GM12878 (cell line): Measurements from ENCODE around the gene EP400. TPM values are rescaled to one million over a fixed set of nuclear protein-coding genes. Genes with fewer than 3 reads are reported as not detected.

Source experiments
- ATAC-seq: fragments of 200-7000 bp; cut with Tn5 transposase; 3 replicates; pipeline ENCODE4 v1.9.1; 2020; ENCODE audit warnings: mild to moderate bottlenecking, moderate library complexity
- BruUV-seq: library from RNA; stranded (reverse); fragments of 400-500 nt; replicated peaks from 2 replicates; lab custom pipeline; 2021; lab: Mats Ljungman, UMichigan
- CTCF ChIA-PET: fragments of 300-600 bp; sonication (Branson Sonifier 250); formaldehyde crosslinking; extraction: SDS; loops from one replicate; lab custom pipeline; 2021; ENCODE audit warnings: inconsistent platforms; lab: Yijun Ruan, JAX
- POLR2A ChIA-PET: fragments of 350-600 bp; formaldehyde crosslinking; extraction: SDS; loops from one replicate; lab custom pipeline; 2021; ENCODE audit warnings: inconsistent platforms; lab: Charles Lee
- RAD21 ChIA-PET: fragments of 300-600 bp; sonication (Branson Sonifier 250); formaldehyde crosslinking; loops from one replicate; lab custom pipeline; 2023; ENCODE audit warnings: antibody characterized with exemption; ENCODE audit not compliant: unreplicated experiment; lab: Charles Lee
- SMC1A ChIA-PET: fragments of 300-600 bp; sonication (Branson Sonifier 250); formaldehyde crosslinking; loops from one replicate; lab custom pipeline; 2023; ENCODE audit not compliant: unreplicated experiment, uncharacterized antibody; lab: Charles Lee
- DNase-seq: peaks from one replicate; pipeline ENCODE4 v3.0.0-alpha.2; 2011; ENCODE audit warnings: low read depth, low spot score
- FAIRE-seq: peaks from 3 replicates; lab custom pipeline; 2011; peaks lifted over from hg19 to GRCh38; lab: Jason Lieb, UNC
- H2AFZ ChIP-seq: 2 replicates; pipeline ENCODE4 v1.6.0; 2011; ENCODE audit warnings: low read depth, low read length, control low read depth; ENCODE audit not compliant: control insufficient read depth
- H3K27ac ChIP-seq: 2 replicates; pipeline ENCODE4 v1.5.1; 2011; ENCODE audit warnings: control low read depth; ENCODE audit not compliant: control insufficient read depth, insufficient read depth
- H3K27me3 ChIP-seq, 2 experiments: replicated peaks in 1 of 2; 2 replicates each; pipeline versions ENCODE4 v1.6.0 to v1.6.1; 2011; ENCODE audit warnings: low read length in 1 of 2; ENCODE audit not compliant: control insufficient read depth in 2 of 2, insufficient read depth in 2 of 2
- H3K36me3 ChIP-seq, 2 experiments: 2 replicates each; pipeline ENCODE4 v1.5.1; 2011; ENCODE audit warnings: low read length in 1 of 2; ENCODE audit not compliant: control insufficient read depth in 2 of 2, insufficient read depth in 2 of 2
- H3K4me1 ChIP-seq: 2 replicates; pipeline ENCODE4 v1.6.1; 2011; ENCODE audit warnings: mild to moderate bottlenecking, low read length, moderate library complexity, mixed read lengths; ENCODE audit not compliant: control insufficient read depth, insufficient read depth
- H3K4me2 ChIP-seq: 2 replicates; pipeline ENCODE4 v1.6.0; 2011; ENCODE audit warnings: control low read depth; ENCODE audit not compliant: control insufficient read depth, insufficient read depth
- H3K4me3 ChIP-seq: fragments of 200-600 bp; sonication (generic); 2 replicates; pipeline ENCODE4 v1.5.1; 2016
- H3K79me2 ChIP-seq: 2 replicates; pipeline ENCODE4 v1.6.0; 2011; ENCODE audit warnings: low read length; ENCODE audit not compliant: control insufficient read depth, insufficient read depth
- H3K9ac ChIP-seq: 2 replicates; pipeline ENCODE4 v1.8.0; 2011; ENCODE audit warnings: low read length, control low read depth, mixed read lengths; ENCODE audit not compliant: control insufficient read depth, insufficient read depth
- H3K9me3 ChIP-seq: replicated peaks from 3 replicates; pipeline ENCODE4 v1.5.1; 2011; ENCODE audit warnings: mild to moderate bottlenecking, low read length; ENCODE audit not compliant: control insufficient read depth, insufficient read depth
- H4K20me1 ChIP-seq: 2 replicates; pipeline ENCODE4 v1.6.0; 2011; ENCODE audit not compliant: control insufficient read depth, insufficient read depth
- EED ChIP-seq: sonication (generic); IDR thresholded peaks from 2 replicates; pipeline ENCODE4 v1.6.1; 2016; ENCODE audit warnings: antibody characterized with exemption, low read depth
- EGR1 ChIP-seq, 2 experiments: IDR thresholded peaks; 1 replicate in 1 of 2; 2 replicates in 1 of 2; pipeline ENCODE4 v1.6.1; 2011 to 2012; ENCODE audit warnings: low read depth in 2 of 2, low read length in 2 of 2, borderline replicate concordance in 1 of 2, mild to moderate bottlenecking in 1 of 2, moderate library complexity in 1 of 2
- EZH2 ChIP-seq: IDR thresholded peaks from 2 replicates; pipeline ENCODE4 v1.6.1; 2012; ENCODE audit warnings: low read depth, mild to moderate bottlenecking, control low read depth, inconsistent platforms, low read length, borderline replicate concordance; ENCODE audit not compliant: control insufficient read depth
- IKZF2 ChIP-seq, 2 experiments: fragments of 450-650 bp; IDR thresholded peaks; 2 replicates each; pipeline ENCODE4 v1.6.1; 2017; ENCODE audit warnings: mild to moderate bottlenecking in 2 of 2, moderate library complexity in 2 of 2
- PAX5 ChIP-seq: IDR thresholded peaks from 2 replicates; pipeline ENCODE4 v1.6.1; 2011; ENCODE audit warnings: low read depth, low read length, borderline replicate concordance
- RBBP5 ChIP-seq: fragments of 200-600 bp; sonication (generic); conservative IDR thresholded peaks from 2 replicates; pipeline ENCODE4 v1.6.1; 2016
- RUNX3 ChIP-seq: IDR thresholded peaks from 2 replicates; pipeline ENCODE4 v1.6.1; 2012; ENCODE audit warnings: low read length, inconsistent platforms
- TCF3 ChIP-seq: IDR thresholded peaks from 2 replicates; pipeline ENCODE4 v1.6.1; 2012; ENCODE audit warnings: low read depth, mild to moderate bottlenecking, low read length, borderline replicate concordance; ENCODE audit not compliant: insufficient read depth
- WGBS: methylation state at CpG from one replicate; pipeline ENCODE4 v1.1.6; 2016; ENCODE audit warnings: low lambda C conversion rate; ENCODE audit not compliant: insufficient replicate concordance, insufficient coverage; ENCODE audit errors: missing lambda C conversion rate; 5-methylcytosine and 5-hydroxymethylcytosine counted together
- in situ Hi-C: fragments of 300-500 bp; cut with MboI; formaldehyde crosslinking; loops from 9 replicates; pipeline ENCODE4 v1.14.3; 2018; ENCODE audit warnings: mixed read lengths
- intact Hi-C: fragments of 100-400 bp; cut with micrococcal nuclease; formaldehyde crosslinking; loops from one replicate; pipeline ENCODE4 v1.14.2; 2022; ENCODE audit not compliant: unreplicated experiment
- polyA plus RNA-seq, 11 experiments: library from polyadenylated mRNA; depleted of rRNA in 4 of 11; unstranded in 6 of 11; stranded (reverse) in 5 of 11; fragments of >200 nt; fragmentation: Nextera tagmentation in 4 of 11; fragmentation: Illumina TruSeq in 1 of 11; extraction: Ambion mirVana in 4 of 11; extraction: Trizol in 1 of 11; gene quantifications; 1 replicate in 1 of 11; 2 replicates in 10 of 11; pipeline versions ENCODE4 v1.2.1 to v1.2.3, GENCODE V29; 2011 to 2016; ENCODE audit warnings: inconsistent platforms in 2 of 11, missing spikeins in 2 of 11, low read depth in 1 of 11
- total RNA-seq, 4 experiments: library from RNA; depleted of rRNA in 3 of 4; stranded (reverse); fragments of >200 nt in 3 of 4; fragmentation: Illumina TruSeq in 1 of 4; extraction: Trizol in 1 of 4; gene quantifications; 2 replicates each; pipeline versions ENCODE4 v1.2.1 to v1.2.3, GENCODE V29; 2013 to 2021
- TF ChIP-seq, protein P1 (sequence below): fragments of 450-650 bp; formaldehyde crosslinking; IDR thresholded peaks from 2 replicates; pipeline ENCODE4 v1.4.0; 2022; ENCODE audit warnings: mild to moderate bottlenecking, moderate library complexity
- TF ChIP-seq, protein P2 (sequence below): fragments of 450-650 bp; IDR thresholded peaks from 2 replicates; pipeline ENCODE4 v1.6.1; 2017; ENCODE audit warnings: mild to moderate bottlenecking

EP400 gene
- total and polyA plus RNA-seq, 10 of the 15 experiments (the other 5 are each of a cell fraction or from before 2014, with no cell fraction given) = 3.8 to 44.2 (median 8.4) TPM

- H3K79me2 ChIP-seq = no peaks in the 10 kb centered on the region
- H2AFZ ChIP-seq = no peak overlapping the region
- ATAC-seq (no peak), DNase-seq (no peak), FAIRE-seq (no peak)
- no peak overlapping the region for H3K4me3 ChIP-seq
- BruUV-seq = no TSS peak
- H3K9ac ChIP-seq = no peak overlapping the region
- H3K36me3 ChIP-seq = peaks cover 13 to 24% of the 10 kb centered on the region in 2 experiments
- intact Hi-C loops = no loop called here
- WGBS = 98% methylated on average over 25 of the region's 26 CpGs
- POLR2A ChIA-PET = interaction anchor here (0.6 to 1.1 kb wide), 2 partner anchors 12 to 14 kb away, joined by 3 to 4 read pairs; no protein-coding TSS in a partner anchor
- SMC1A ChIA-PET = interaction anchor here (1.7 to 2.1 kb wide), 3 partner anchors 11 to 14 kb away, joined by 4 to 13 read pairs (median 4); no protein-coding TSS in a partner anchor
- in situ Hi-C loops = no loop called here
- no peaks in the 10 kb centered on the region for H3K9me3 ChIP-seq
- TF ChIP-seq PAX5 (no peak), IKZF2 (IDR thresholded peaks at IDR 0.05) (no peak), EED (no peak), EGR1 (IDR thresholded peaks at IDR 0.05; ENCODE audit: borderline replicate concordance in 1 of 2, low read depth in 2 of 2, low read length in 2 of 2) (no peak), RUNX3 (no peak), TCF3 (no peak), EZH2 (no peak), RBBP5 (no peak)
- TF ChIP-seq, protein P1, sequence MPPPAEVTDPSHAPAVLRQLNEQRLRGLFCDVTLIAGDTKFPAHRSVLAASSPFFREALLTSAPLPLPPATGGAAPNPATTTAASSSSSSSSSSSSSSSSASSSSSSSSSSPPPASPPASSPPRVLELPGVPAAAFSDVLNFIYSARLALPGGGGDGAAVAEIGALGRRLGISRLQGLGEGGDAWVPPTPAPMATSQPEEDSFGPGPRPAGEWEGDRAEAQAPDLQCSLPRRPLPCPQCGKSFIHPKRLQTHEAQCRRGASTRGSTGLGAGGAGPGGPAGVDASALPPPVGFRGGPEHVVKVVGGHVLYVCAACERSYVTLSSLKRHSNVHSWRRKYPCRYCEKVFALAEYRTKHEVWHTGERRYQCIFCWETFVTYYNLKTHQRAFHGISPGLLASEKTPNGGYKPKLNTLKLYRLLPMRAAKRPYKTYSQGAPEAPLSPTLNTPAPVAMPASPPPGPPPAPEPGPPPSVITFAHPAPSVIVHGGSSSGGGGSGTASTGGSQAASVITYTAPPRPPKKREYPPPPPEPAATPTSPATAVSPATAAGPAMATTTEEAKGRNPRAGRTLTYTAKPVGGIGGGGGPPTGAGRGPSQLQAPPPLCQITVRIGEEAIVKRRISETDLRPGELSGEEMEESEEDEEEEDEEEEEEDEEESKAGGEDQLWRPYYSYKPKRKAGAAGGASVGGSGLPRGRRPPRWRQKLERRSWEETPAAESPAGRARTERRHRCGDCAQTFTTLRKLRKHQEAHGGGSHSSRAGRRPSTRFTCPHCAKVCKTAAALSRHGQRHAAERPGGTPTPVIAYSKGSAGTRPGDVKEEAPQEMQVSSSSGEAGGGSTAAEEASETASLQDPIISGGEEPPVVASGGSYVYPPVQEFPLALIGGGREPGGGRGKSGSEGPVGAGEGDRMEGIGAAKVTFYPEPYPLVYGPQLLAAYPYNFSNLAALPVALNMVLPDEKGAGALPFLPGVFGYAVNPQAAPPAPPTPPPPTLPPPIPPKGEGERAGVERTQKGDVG (CRISPR knock-in tag) = no peak
- TF ChIP-seq, protein P2, sequence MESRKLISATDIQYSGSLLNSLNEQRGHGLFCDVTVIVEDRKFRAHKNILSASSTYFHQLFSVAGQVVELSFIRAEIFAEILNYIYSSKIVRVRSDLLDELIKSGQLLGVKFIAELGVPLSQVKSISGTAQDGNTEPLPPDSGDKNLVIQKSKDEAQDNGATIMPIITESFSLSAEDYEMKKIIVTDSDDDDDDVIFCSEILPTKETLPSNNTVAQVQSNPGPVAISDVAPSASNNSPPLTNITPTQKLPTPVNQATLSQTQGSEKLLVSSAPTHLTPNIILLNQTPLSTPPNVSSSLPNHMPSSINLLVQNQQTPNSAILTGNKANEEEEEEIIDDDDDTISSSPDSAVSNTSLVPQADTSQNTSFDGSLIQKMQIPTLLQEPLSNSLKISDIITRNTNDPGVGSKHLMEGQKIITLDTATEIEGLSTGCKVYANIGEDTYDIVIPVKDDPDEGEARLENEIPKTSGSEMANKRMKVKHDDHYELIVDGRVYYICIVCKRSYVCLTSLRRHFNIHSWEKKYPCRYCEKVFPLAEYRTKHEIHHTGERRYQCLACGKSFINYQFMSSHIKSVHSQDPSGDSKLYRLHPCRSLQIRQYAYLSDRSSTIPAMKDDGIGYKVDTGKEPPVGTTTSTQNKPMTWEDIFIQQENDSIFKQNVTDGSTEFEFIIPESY = no peak
- RAD21 ChIA-PET = interaction anchor here (1.1 kb wide), 1 partner anchor 16 kb away, joined by 4 read pairs; no protein-coding TSS in a partner anchor
- H3K27ac ChIP-seq = peak overlapping the region; percentile 87
- CTCF ChIA-PET = no interaction called here
- no peaks in the 10 kb centered on the region for H4K20me1 ChIP-seq
- H3K4me1 ChIP-seq = peaks cover 53% of the 10 kb centered on the region
- no peak overlapping the region for H3K4me2 ChIP-seq
- H3K27me3 ChIP-seq = no peaks in the 10 kb centered on the region
Measured at GRCh38 chr12:132069336-132069985, 119.7 kb downstream of the EP400 start.
